Pancreas (tissue), 10 donors: ENCODE measurements around the gene SPINT2. TPM values are rescaled to one million over a fixed set of nuclear protein-coding genes. Genes with fewer than 3 reads are reported as not detected.

Experiments
- ATAC-seq, 4 donors: fragments of 200-7000 bp; cut with Tn5 transposase; one replicate each; pipeline versions ENCODE4 v1.8.0 to v1.9.1; 2020; ENCODE audit warnings: mild to moderate bottlenecking in 4 of 4, moderate library complexity in 4 of 4
- DNase-seq, 6 donors: peaks; one replicate each; pipeline ENCODE4 v3.0.0-alpha.2; 2020
- FAIRE-seq: peaks from 2 replicates; lab custom pipeline; 2012; peaks lifted over from hg19 to GRCh38; lab: Jason Lieb, UNC
- H3K27ac ChIP-seq, 4 donors: fragments of 200-600 bp; sonication (generic); 1 replicate in 3 of 4; 2 replicates in 1 of 4; pipeline versions ENCODE4 v1.5.0 to v1.8.0; 2020
- H3K27me3 ChIP-seq, 4 donors: fragments of 200-600 bp; one replicate each; pipeline ENCODE4 v1.8.0; 2021
- H3K36me3 ChIP-seq, 3 donors: fragments of 200-600 bp; sonication (generic) in 1 of 3; one replicate each; pipeline versions ENCODE4 v1.5.0 to v1.8.0; 2020 to 2021
- H3K4me1 ChIP-seq, 3 donors: fragments of 200-600 bp; one replicate each; pipeline ENCODE4 v1.8.0; 2021
- H3K4me3 ChIP-seq, 4 donors: fragments of 200-600 bp; sonication (generic) in 2 of 4; one replicate each; pipeline versions ENCODE4 v1.5.0 to v1.8.0; 2020 to 2021
- H3K9me3 ChIP-seq, 4 donors: fragments of 200-600 bp; one replicate each; pipeline ENCODE4 v1.8.0; 2021
- WGBS, 2 donors: extraction: QIAGEN DNeasy Blood & Tissue Kit; methylation state at CpG; one replicate each; pipeline ENCODE4 v1.1.7; 2013; 5-methylcytosine and 5-hydroxymethylcytosine counted together
- intact Hi-C, 3 donors: fragments of 100-400 bp; cut with DNase I; formaldehyde crosslinking; loops; one replicate each; pipeline versions ENCODE4 v1.11.1 to v1.14.2; 2022
- polyA plus RNA-seq, 2 donors: library from polyadenylated mRNA; stranded (reverse); fragments of 200-250 nt; gene quantifications; one replicate each; pipeline ENCODE4 v1.2.3, GENCODE V29; 2013
- total RNA-seq, 6 donors: library from RNA; stranded (reverse); fragmentation: NEBNext Ultra II Directional in 4 of 6; extraction: Animal tissue kit (Norgen Biotek cat#: 25700) in 4 of 6; gene quantifications; one replicate each; pipeline versions ENCODE4 v1.2.1 to v1.2.4, GENCODE V29; 2021 to 2023
- TF ChIP-seq, protein P1 (sequence below), 4 donors: fragments of 200-600 bp; sonication (generic) in 3 of 4; IDR thresholded peaks; one replicate each; pipeline versions ENCODE4 v1.5.0 to v1.8.0; 2021; ENCODE audit warnings: antibody characterized with exemption in 4 of 4
- donor health status: healthy with polysubstance abuse.
- donor health status: DM: no; HTN: no; CAD: no; lungs with moderate emphysema.
- donor health status: DM: no; HTN: no; CAD: no.
- donor health status: control.
- donor health status: control.
- donor health status: Bipolar disorder and iron deficiency.
- donor health status: DM: yes; HTN: yes; CAD: no.
- donor health status: DM: no; HTN: no; CAD: no.
- donor health status: DM: no; HTN: no; CAD: no.
- donor health status: DM: yes; HTN: yes; CAD: no.

Gene SPINT2
- total and polyA plus RNA-seq, 8 donors = 121 to 337 (median 171) TPM

DNA sequence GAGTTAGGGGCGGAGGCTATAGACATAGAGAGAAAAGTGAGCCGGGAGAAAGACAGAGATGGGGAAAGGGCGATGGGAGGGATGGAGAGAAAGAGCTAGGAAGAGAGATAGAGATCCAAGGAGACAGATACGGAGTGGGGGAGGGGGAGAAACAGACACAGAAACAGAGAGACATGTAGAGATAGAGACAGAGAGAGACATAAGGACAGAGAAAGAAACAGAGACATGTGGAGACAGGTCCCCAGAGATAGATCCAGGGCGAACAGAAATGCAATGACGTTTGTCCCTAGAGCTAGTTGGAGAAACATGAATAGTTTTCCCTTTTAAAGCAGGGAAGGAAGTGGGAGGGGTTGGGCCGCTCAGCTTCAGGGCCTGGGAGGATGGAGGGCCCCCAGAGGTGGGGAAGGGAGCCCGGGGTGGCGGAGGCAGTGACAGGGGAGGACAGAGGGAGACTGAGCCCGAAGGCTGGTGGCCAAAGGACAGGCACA is 12.8 kb upstream of the SPINT2 start:
- Histone ChIP-seq H3K36me3 (no peaks in the 10 kb centered on the region), H3K27me3 (no peaks in the 10 kb centered on the region), H3K4me1 (peaks cover 0 to 15% (median 5%) of the 10 kb centered on the region in 3 donors), H3K9me3 (no peaks in the 10 kb centered on the region), H3K4me3 (no peak overlapping the region), H3K27ac (peak overlapping the region in 2 of 4 donors; percentile 33 to 51)
- no peak for DNase-seq
- TF ChIP-seq, protein P1, sequence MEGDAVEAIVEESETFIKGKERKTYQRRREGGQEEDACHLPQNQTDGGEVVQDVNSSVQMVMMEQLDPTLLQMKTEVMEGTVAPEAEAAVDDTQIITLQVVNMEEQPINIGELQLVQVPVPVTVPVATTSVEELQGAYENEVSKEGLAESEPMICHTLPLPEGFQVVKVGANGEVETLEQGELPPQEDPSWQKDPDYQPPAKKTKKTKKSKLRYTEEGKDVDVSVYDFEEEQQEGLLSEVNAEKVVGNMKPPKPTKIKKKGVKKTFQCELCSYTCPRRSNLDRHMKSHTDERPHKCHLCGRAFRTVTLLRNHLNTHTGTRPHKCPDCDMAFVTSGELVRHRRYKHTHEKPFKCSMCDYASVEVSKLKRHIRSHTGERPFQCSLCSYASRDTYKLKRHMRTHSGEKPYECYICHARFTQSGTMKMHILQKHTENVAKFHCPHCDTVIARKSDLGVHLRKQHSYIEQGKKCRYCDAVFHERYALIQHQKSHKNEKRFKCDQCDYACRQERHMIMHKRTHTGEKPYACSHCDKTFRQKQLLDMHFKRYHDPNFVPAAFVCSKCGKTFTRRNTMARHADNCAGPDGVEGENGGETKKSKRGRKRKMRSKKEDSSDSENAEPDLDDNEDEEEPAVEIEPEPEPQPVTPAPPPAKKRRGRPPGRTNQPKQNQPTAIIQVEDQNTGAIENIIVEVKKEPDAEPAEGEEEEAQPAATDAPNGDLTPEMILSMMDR (IDR thresholded peaks at IDR 0.05) = no peak
- peak in 2 of 4 donors; percentile 0 to 2 for ATAC-seq
- 36 to 41% methylated on average over 10 of the region's 10 CpGs for WGBS, 2 donors
- FAIRE-seq = no peak
- intact Hi-C loops = no loop called here

- WGBS, 2 donors = 84 to 93% methylated on average over 5 of the region's 5 CpGs
- Histone ChIP-seq H3K36me3 (no peaks in the 10 kb centered on the region), H3K4me1 (peaks cover 0 to 15% (median 5%) of the 10 kb centered on the region in 3 donors), H3K9me3 (no peaks in the 10 kb centered on the region), H3K4me3 (no peak overlapping the region), H3K27ac (no peak overlapping the region), H3K27me3 (no peaks in the 10 kb centered on the region)
- TF ChIP-seq, protein P1 (IDR thresholded peaks at IDR 0.05) = no peak
- FAIRE-seq (no peak), ATAC-seq (no peak), DNase-seq (no peak)
- intact Hi-C loops = no loop called here
These were observed 12.0 kb upstream of the SPINT2 start for GRCh38 chr19:38252385-38252784.

- ATAC-seq (no peak), DNase-seq (peak in 1 of 6 donors; percentile 72), FAIRE-seq (no peak)
- intact Hi-C loops = no loop called here
- H3K9me3 ChIP-seq = no peaks in the 10 kb centered on the region
- H3K4me3 ChIP-seq = no peak overlapping the region
- 71% methylated on average over 21 of the region's 21 CpGs for WGBS, 2 donors
- no peak overlapping the region for H3K27ac ChIP-seq
- peaks cover 0 to 15% (median 5%) of the 10 kb centered on the region in 3 donors for H3K4me1 ChIP-seq
- TF ChIP-seq, protein P1 (IDR thresholded peaks at IDR 0.05) = no peak
- no peaks in the 10 kb centered on the region for H3K36me3 ChIP-seq
- H3K27me3 ChIP-seq = no peaks in the 10 kb centered on the region
These were observed 11.3 kb upstream of the SPINT2 start for GRCh38 chr19:38252941-38253691.

GRCh38 chr19:38253788-38254187 is 10.6 kb upstream of the SPINT2 start:
- no peaks in the 10 kb centered on the region for H3K36me3 ChIP-seq
- no peak overlapping the region for H3K27ac ChIP-seq
- TF ChIP-seq, protein P1 (IDR thresholded peaks at IDR 0.05) = no peak
- no peak for FAIRE-seq
- H3K4me3 ChIP-seq = no peak overlapping the region
- H3K4me1 ChIP-seq = peaks cover 0 to 15% (median 5%) of the 10 kb centered on the region in 3 donors
- WGBS, 2 donors = 81 to 88% methylated on average over 5 of the region's 5 CpGs
- DNase-seq = no peak
- H3K9me3 ChIP-seq = no peaks in the 10 kb centered on the region
- no peaks in the 10 kb centered on the region for H3K27me3 ChIP-seq
- no peak for ATAC-seq
- intact Hi-C loops = no loop called here
